MM.1S (cell line): ENCODE data around the gene EWSR1.

Experiments
- DNase-seq: peaks from one replicate; pipeline ENCODE4 v3.0.0-alpha.2; 2015
- H2AFZ ChIP-seq: fragments of 300-600 bp; sonication (generic); 2 replicates; pipeline ENCODE4 v1.6.0; 2016; ENCODE audit warnings: antibody characterized with exemption, low read length
- H3F3A ChIP-seq: fragments of 300-600 bp; sonication (generic); 2 replicates; pipeline ENCODE4 v1.6.1; 2016; ENCODE audit warnings: mild to moderate bottlenecking, antibody characterized with exemption, low read length, moderate library complexity, mixed read lengths; ENCODE audit not compliant: insufficient read depth
- H3K27ac ChIP-seq: fragments of 300-600 bp; sonication (generic); 2 replicates; pipeline ENCODE4 v1.5.1; 2016; ENCODE audit warnings: mild to moderate bottlenecking, low read length
- H3K27me3 ChIP-seq: fragments of 300-600 bp; sonication (generic); replicated peaks from 2 replicates; pipeline ENCODE4 v1.6.0; 2016; ENCODE audit warnings: low read length; ENCODE audit not compliant: insufficient read depth
- H3K36me3 ChIP-seq: fragments of 300-600 bp; sonication (generic); replicated peaks from 2 replicates; pipeline ENCODE4 v1.6.1; 2016; ENCODE audit warnings: mild to moderate bottlenecking, low read length, mixed read lengths; ENCODE audit not compliant: insufficient read depth
- H3K4me1 ChIP-seq: fragments of 300-600 bp; sonication (generic); 2 replicates; pipeline ENCODE4 v1.6.1; 2016; ENCODE audit warnings: low read length, mixed read lengths
- H3K4me2 ChIP-seq: fragments of 300-600 bp; sonication (generic); 2 replicates; pipeline ENCODE4 v1.6.0; 2016; ENCODE audit warnings: low read depth, low read length
- H3K4me3 ChIP-seq: fragments of 300-600 bp; sonication (generic); 2 replicates; pipeline ENCODE4 v1.5.1; 2016; ENCODE audit warnings: low read length, mixed read lengths
- H3K79me2 ChIP-seq: fragments of 300-600 bp; sonication (generic); 2 replicates; pipeline ENCODE4 v1.6.1; 2016; ENCODE audit warnings: mixed run types, low read length, mixed read lengths
- H3K9ac ChIP-seq: fragments of 300-600 bp; sonication (generic); 2 replicates; pipeline ENCODE4 v1.6.1; 2016; ENCODE audit warnings: low read length, mixed read lengths
- H3K9me2 ChIP-seq: fragments of 300-600 bp; sonication (generic); replicated peaks from 2 replicates; pipeline ENCODE4 v1.6.1; 2016; ENCODE audit warnings: mild to moderate bottlenecking, low read length, mixed read lengths; ENCODE audit not compliant: insufficient read depth
- H3K9me3 ChIP-seq: fragments of 300-600 bp; sonication (generic); replicated peaks from 2 replicates; pipeline ENCODE4 v1.6.1; 2016; ENCODE audit warnings: mild to moderate bottlenecking, low read length, mixed read lengths; ENCODE audit not compliant: insufficient read depth
- H4K20me1 ChIP-seq: fragments of 300-600 bp; sonication (generic); 2 replicates; pipeline ENCODE4 v1.6.1; 2016; ENCODE audit warnings: mild to moderate bottlenecking, low read length, moderate library complexity, mixed read lengths; ENCODE audit not compliant: insufficient read depth
- EZH2 ChIP-seq: fragments of 300-600 bp; sonication (generic); optimal IDR thresholded peaks from 2 replicates; pipeline ENCODE3; 2017; ENCODE audit warnings: low read depth, mild to moderate bottlenecking, antibody characterized with exemption, low read length, mixed read lengths
- EZH2phosphoT487 ChIP-seq: fragments of 300-600 bp; sonication (generic); IDR thresholded peaks from 2 replicates; pipeline ENCODE4 v1.6.1; 2018; ENCODE audit warnings: antibody characterized with exemption, low read length
- TF ChIP-seq, protein P1 (sequence below): fragments of 300-600 bp; sonication (generic); IDR thresholded peaks from 2 replicates; pipeline ENCODE4 v1.5.1; 2016; ENCODE audit warnings: antibody characterized with exemption, low read length, mixed read lengths

The EWSR1 gene

DNA sequence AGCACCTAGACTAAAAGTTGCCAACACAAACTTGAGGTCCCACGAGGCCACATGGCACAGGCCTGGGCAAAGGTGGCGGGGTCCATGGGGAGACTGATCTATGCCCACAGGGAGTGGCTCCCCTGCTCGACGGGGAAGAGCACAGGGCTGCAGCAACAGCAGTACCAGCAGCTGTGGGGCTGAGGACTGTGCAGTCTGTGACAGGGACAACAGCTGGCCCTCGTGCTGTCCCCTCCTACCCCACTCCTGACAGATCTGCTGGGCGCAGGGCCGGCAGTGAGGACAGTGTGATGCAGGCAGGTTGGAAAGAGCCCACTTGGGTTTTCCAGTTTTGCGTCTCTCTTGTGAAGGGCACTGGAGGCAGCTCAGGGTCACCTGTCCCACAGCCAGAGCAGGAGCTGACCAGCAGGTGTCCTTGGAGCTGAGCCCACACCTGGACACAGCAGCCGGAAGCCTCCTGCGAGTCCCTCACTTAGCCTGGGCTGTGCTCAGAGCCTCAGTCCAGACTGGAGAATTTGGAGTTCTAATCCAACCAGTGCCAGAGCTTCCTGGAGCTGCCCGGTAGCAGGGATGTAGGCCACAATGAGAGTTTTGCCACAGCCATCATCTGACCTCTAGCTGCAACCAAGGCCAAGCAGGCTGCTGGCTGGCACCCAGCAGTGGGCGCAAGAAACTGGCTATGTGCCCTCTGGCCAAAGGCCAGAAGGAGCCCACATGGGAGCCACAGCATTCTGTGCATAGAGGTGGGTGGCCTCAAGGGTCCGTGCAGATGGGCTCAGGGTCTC is 34.8 kb downstream of the EWSR1 start:
- Histone ChIP-seq H2AFZ (no peak overlapping the region), H4K20me1 (no peaks in the 10 kb centered on the region), H3F3A (peaks cover 34% of the 10 kb centered on the region), H3K4me2 (no peak overlapping the region), H3K9me3 (no peaks in the 10 kb centered on the region), H3K9me2 (no peaks in the 10 kb centered on the region), H3K4me3 (no peak overlapping the region), H3K27ac (no peak overlapping the region), H3K79me2 (no peaks in the 10 kb centered on the region), H3K27me3 (no peaks in the 10 kb centered on the region), H3K36me3 (peaks cover 13% of the 10 kb centered on the region), H3K4me1 (no peaks in the 10 kb centered on the region), H3K9ac (no peak overlapping the region)
- no peak for DNase-seq
- no peak for TF ChIP-seq EZH2phosphoT487
- TF ChIP-seq, protein P1, sequence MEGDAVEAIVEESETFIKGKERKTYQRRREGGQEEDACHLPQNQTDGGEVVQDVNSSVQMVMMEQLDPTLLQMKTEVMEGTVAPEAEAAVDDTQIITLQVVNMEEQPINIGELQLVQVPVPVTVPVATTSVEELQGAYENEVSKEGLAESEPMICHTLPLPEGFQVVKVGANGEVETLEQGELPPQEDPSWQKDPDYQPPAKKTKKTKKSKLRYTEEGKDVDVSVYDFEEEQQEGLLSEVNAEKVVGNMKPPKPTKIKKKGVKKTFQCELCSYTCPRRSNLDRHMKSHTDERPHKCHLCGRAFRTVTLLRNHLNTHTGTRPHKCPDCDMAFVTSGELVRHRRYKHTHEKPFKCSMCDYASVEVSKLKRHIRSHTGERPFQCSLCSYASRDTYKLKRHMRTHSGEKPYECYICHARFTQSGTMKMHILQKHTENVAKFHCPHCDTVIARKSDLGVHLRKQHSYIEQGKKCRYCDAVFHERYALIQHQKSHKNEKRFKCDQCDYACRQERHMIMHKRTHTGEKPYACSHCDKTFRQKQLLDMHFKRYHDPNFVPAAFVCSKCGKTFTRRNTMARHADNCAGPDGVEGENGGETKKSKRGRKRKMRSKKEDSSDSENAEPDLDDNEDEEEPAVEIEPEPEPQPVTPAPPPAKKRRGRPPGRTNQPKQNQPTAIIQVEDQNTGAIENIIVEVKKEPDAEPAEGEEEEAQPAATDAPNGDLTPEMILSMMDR: no peak
- no peak for TF ChIP-seq EZH2

DNA sequence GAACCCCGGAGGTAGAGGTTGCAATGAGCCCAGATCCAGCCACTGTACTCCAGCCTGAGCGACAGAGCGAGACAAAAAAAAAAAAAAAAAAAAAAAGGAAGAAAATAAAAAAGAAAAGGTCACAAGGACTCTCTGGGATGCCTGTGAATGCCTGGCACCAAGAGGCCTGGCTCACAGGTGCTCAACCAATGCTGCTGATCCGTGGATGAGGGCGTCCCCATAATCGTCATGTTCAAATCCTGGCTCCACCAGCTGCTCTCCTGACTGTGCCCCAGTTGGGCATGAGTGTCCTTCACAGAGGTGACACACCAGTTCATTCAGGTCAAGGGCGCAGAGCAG is 37.7 kb downstream of the EWSR1 start:
- Histone ChIP-seq H2AFZ (no peak overlapping the region; the same call in 1 of the 2 replicates), H4K20me1 (no peaks in the 10 kb centered on the region), H3K4me3 (0 out of 2 replicates have a peak overlapping the region, but pooled peaks have one; percentile 77), H3K79me2 (no peaks in the 10 kb centered on the region), H3K4me2 (peak overlapping the region; percentile 98; the same call in 1 of the 2 replicates), H3F3A (peaks cover 10% of the 10 kb centered on the region), H3K36me3 (no peaks in the 10 kb centered on the region), H3K9me3 (no peaks in the 10 kb centered on the region), H3K27ac (no peak overlapping the region), H3K9me2 (no peaks in the 10 kb centered on the region), H3K4me1 (no peaks in the 10 kb centered on the region), H3K9ac (no peak overlapping the region), H3K27me3 (no peaks in the 10 kb centered on the region)
- no peak for DNase-seq
- TF ChIP-seq EZH2: no peak
- TF ChIP-seq EZH2phosphoT487: no peak
- TF ChIP-seq, protein P1: no peak

DNA sequence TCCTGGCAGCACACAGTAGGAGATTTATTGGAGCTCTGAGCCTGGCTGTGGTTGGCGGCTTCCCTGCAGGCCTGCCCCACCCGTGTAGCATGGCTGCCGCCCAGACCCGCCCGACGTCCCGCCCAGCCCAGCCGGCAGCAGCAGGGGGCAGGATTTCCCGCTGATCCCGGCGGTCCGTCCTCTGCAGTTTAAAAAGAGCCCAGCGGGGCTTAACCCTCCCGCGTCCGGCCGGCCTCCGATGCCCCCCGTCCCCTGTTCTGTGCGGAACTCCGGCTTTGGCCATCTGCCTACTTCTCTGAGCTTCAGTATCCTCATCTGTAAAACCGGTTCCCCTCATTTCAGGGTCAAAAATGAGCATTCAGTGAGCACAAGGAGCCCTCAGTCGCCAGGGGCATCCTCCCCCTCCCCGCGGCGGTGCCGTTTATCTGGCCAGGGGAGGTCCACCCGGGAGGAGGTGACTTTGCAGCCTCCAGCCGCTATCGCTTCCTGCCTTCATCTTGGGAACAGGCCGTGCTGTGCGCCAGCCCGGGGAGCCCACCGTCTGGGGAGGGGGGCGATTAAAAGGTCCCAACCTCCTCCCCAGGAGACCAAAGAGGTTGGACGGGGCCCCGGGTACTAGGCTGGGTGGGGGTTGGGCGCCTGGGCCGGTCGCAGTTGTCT is 38.2 kb downstream of the EWSR1 start, which contains the start of gene GAS2L1:
TSS of gene GAS2L1 (plus strand) at position 476 of the 660 bp plus-strand sequence. CDS start 1,456 bp downstream, outside the sequence.
- H3K27ac ChIP-seq: no peak within 1 kb of the TSS
- peak within 1 kb of the TSS; percentile 77 for H3K4me3 ChIP-seq
- H3K9ac ChIP-seq: peak within 1 kb of the TSS; percentile 53; the same call in 1 of the 2 replicates
- TF ChIP-seq, protein P1: peak; percentile 45
- TF ChIP-seq EZH2: no peak
- H3K9me3 ChIP-seq: no peaks in the 10 kb centered on the region
- peak; percentile 58 for DNase-seq
- H2AFZ ChIP-seq: peak within 1 kb of the TSS; percentile 98
- no peaks in the 10 kb centered on the region for H3K36me3 ChIP-seq
- H4K20me1 ChIP-seq: no peaks in the 10 kb centered on the region
- H3K4me1 ChIP-seq: no peaks in the 10 kb centered on the region
- peaks cover under 1% of the 10 kb centered on the region; the same call in 1 of the 2 replicates for H3K27me3 ChIP-seq
- H3F3A ChIP-seq: peaks cover 5% of the 10 kb centered on the region; the same call in 1 of the 2 replicates
- H3K79me2 ChIP-seq: no peaks in the 10 kb centered on the region
- H3K9me2 ChIP-seq: no peaks in the 10 kb centered on the region
- H3K4me2 ChIP-seq: peak within 1 kb of the TSS; percentile 98
